ENCODE data around the gene FSCN2. TPM values are rescaled to one million over a fixed set of nuclear protein-coding genes. Genes with fewer than 3 reads are reported as not detected.

Gene FSCN2
- total and polyA plus RNA-seq, 2 donors (not counting 1 experiment from before 2014, with no cell fraction given), result 0.35 to 2.0 TPM

DNA sequence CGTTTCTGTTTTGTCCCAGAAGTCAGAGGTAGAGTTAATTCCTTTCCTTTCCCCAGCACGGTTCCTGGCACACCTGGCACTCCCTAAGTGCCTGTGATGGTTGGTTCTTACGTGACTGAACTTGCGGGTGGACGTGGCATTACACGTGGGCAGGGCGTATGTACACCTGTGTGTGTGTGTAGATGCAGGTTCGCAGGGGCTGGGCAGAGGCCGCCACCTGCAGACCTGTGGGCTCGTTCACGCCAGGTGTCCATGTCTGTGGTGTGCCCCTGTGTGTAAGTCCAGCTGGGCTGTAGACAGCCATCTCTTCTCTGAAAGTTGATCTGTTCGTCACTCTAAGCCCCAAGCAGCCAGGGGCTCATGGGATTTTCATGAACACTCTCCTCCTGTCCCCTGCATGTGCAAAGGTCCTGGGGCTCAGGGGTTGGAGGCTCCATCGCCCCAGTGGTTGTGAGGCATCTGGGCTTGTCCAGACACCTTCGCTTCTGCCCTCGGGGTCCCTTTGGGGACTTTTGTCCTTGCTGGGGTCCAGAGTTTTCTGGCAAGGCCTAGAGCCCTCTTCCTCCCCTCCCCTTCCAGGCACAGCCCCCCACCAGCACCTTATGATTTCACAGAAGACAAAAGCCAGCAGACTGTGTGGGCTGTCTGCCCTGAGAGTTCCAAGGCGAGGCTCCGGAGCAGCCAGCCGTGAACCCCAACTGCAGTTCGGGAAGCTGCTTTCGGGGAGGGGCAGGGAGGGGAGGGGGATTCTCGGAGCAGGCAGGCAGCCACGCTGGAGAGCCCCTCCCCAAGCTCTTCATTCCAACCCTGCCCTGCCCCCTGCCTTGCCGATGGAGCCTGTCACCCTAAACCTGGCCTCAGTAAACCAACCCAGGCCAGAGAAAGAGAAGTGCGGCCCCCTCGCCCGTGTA lies 5.4 kb upstream of the FSCN2 start:
- peak in 1 of 2 donors; percentile 39 for DNase-seq (ENCODE audit: low read depth in 2 of 2)
- H3K4me2 ChIP-seq (ENCODE audit: extremely low read depth, insufficient read depth, low read length), result no peak overlapping the region
- no peaks in the 10 kb centered on the region for H3K9me3 ChIP-seq (ENCODE audit: control insufficient read depth, insufficient read depth, low read depth, low read length)

DNA sequence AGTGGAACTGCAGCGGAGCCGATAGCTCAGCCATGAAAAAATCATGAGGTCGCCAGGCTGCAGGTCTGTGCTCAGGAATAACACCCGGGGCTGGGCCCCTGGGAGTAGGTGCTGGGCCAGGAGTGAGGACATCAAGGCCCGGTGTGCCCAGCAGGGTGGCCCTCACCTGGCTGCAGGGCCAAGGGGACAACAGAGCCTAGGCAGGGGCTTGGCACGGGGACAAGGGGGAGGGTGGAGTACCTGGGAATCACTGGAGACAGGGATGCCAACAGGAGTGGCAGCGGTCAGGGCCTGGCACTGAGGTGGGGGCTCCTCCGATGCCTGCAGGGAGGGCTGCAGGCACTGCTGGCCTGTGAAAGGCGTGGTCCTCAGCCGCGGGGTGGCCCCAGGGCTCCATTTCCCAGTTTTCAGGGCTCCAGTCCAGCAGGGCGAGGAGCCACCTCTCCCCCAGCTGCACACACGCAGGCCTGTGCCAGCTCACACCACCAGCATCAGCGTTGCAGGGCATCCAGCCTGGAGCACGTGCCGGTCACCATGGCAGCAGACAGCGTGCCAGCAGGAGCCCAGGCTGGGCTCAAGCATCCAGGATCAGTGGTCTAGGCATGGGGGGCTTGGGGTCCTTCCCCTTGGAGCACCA lies 4.7 kb upstream of the FSCN2 start:
- TF ChIP-seq, protein P1, sequence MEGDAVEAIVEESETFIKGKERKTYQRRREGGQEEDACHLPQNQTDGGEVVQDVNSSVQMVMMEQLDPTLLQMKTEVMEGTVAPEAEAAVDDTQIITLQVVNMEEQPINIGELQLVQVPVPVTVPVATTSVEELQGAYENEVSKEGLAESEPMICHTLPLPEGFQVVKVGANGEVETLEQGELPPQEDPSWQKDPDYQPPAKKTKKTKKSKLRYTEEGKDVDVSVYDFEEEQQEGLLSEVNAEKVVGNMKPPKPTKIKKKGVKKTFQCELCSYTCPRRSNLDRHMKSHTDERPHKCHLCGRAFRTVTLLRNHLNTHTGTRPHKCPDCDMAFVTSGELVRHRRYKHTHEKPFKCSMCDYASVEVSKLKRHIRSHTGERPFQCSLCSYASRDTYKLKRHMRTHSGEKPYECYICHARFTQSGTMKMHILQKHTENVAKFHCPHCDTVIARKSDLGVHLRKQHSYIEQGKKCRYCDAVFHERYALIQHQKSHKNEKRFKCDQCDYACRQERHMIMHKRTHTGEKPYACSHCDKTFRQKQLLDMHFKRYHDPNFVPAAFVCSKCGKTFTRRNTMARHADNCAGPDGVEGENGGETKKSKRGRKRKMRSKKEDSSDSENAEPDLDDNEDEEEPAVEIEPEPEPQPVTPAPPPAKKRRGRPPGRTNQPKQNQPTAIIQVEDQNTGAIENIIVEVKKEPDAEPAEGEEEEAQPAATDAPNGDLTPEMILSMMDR (conservative IDR thresholded peaks at IDR 0.05 in 1 of 2, IDR thresholded peaks at IDR 0.05 in 1 of 2; ENCODE audit: low read depth in 1 of 2, low read length in 2 of 2), result peak in 1 of 2 donors; percentile 44
- TF ChIP-seq EZH2 (IDR thresholded peaks at IDR 0.05; ENCODE audit: low read length, missing control alignments), result no peak
- DNase-seq (ENCODE audit: low read depth in 2 of 2), result peak in 1 of 2 donors; percentile 54
- no peaks in the 10 kb centered on the region for H3K9me3 ChIP-seq (ENCODE audit: control insufficient read depth, insufficient read depth, low read depth, low read length)
- H3K27me3 ChIP-seq (ENCODE audit: control insufficient read depth, insufficient read depth, low read length), result peaks cover 4% of the 10 kb centered on the region
- H4K20me1 ChIP-seq (ENCODE audit: control insufficient read depth, extremely low read depth, insufficient read depth, low read length), result no peaks in the 10 kb centered on the region
- no peaks in the 10 kb centered on the region for H3K36me3 ChIP-seq (ENCODE audit: control insufficient read depth, insufficient read depth, low read length)
- H3K79me2 ChIP-seq (ENCODE audit: control insufficient read depth, insufficient read depth, low read length), result no peaks in the 10 kb centered on the region
- H3K4me2 ChIP-seq (ENCODE audit: extremely low read depth, insufficient read depth, low read length), result peak overlapping the region; percentile 29
- H3K4me1 ChIP-seq (ENCODE audit: control insufficient read depth, extremely low read depth, insufficient read depth, low read length), result peaks cover 7% of the 10 kb centered on the region
- H3K4me3 ChIP-seq (replicated peaks in 1 of 4; ENCODE audit: control extremely low read depth in 1 of 4, insufficient read depth in 1 of 4, low read depth in 3 of 4, low read length in 4 of 4), result peak overlapping the region in 1 of 4 experiments; percentile 7
- no peak overlapping the region for H2AFZ ChIP-seq (ENCODE audit: low read length)
- H3K9ac ChIP-seq (ENCODE audit: insufficient read depth, low read length), result no peak overlapping the region
- H3K27ac ChIP-seq (ENCODE audit: insufficient read depth, low read length), result no peak overlapping the region

More for the DNA sequence above, 5.4 kb upstream of the FSCN2 start:
- H3K79me2 ChIP-seq (ENCODE audit: control insufficient read depth, insufficient read depth, low read length), result peaks cover 5% of the 10 kb centered on the region
- H3K36me3 ChIP-seq (ENCODE audit: control insufficient read depth, insufficient read depth, low read length), result no peaks in the 10 kb centered on the region
- H3K4me1 ChIP-seq (ENCODE audit: control insufficient read depth, extremely low read depth, insufficient read depth, low read length), result peaks cover 12% of the 10 kb centered on the region
- peaks cover 4% of the 10 kb centered on the region for H3K27me3 ChIP-seq (ENCODE audit: control insufficient read depth, insufficient read depth, low read length)
- no peak overlapping the region for H3K27ac ChIP-seq (ENCODE audit: insufficient read depth, low read length)
- no peak overlapping the region for H3K9ac ChIP-seq (ENCODE audit: insufficient read depth, low read length)
- no peaks in the 10 kb centered on the region for H4K20me1 ChIP-seq (ENCODE audit: control insufficient read depth, extremely low read depth, insufficient read depth, low read length)
- no peak for TF ChIP-seq EZH2 (IDR thresholded peaks at IDR 0.05; ENCODE audit: low read length, missing control alignments)
- TF ChIP-seq, protein P1 (conservative IDR thresholded peaks at IDR 0.05 in 1 of 2, IDR thresholded peaks at IDR 0.05 in 1 of 2; ENCODE audit: low read depth in 1 of 2, low read length in 2 of 2), result peak in 1 of 2 donors; percentile 33
- no peak overlapping the region for H2AFZ ChIP-seq (ENCODE audit: low read length)
- H3K4me3 ChIP-seq (replicated peaks in 1 of 4; ENCODE audit: control extremely low read depth in 1 of 4, insufficient read depth in 1 of 4, low read depth in 3 of 4, low read length in 4 of 4), result no peak overlapping the region

Data from fibroblast of lung (primary cell).